OCI-LY7 (cell line): Measurements from ENCODE around the gene OR12D1. TPM values are rescaled to one million over a fixed set of nuclear protein-coding genes. Genes with fewer than 3 reads are reported as not detected.

Experiments used
- BruUV-seq: library from RNA; stranded (reverse); fragments of 400-500 nt; replicated peaks from 2 replicates; lab custom pipeline; 2021; lab: Mats Ljungman, UMichigan
- CTCF ChIA-PET: fragments of 300-600 bp; sonication (Branson Sonifier 250); formaldehyde crosslinking; loops from one replicate; lab custom pipeline; 2022; ENCODE audit warnings: antibody characterized with exemption; ENCODE audit not compliant: unreplicated experiment; lab: Charles Lee
- POLR2A ChIA-PET: fragments of 300-600 bp; sonication (Branson Sonifier 250); formaldehyde crosslinking; loops from one replicate; lab custom pipeline; 2022; ENCODE audit warnings: antibody characterized with exemption; lab: Charles Lee
- DNase-seq: peaks from one replicate; pipeline ENCODE4 v3.0.0-alpha.2; 2015; ENCODE audit warnings: low spot score
- H2AFZ ChIP-seq: fragments of 200-600 bp; sonication (generic), shearing (Covaris generic); 2 replicates; pipeline ENCODE4 v1.6.1; 2014; ENCODE audit warnings: mild to moderate bottlenecking, antibody characterized with exemption, low read length, moderate library complexity
- H3K27ac ChIP-seq: fragments of 200-600 bp; sonication (generic); 2 replicates; pipeline ENCODE4 v1.5.1; 2014; ENCODE audit warnings: mixed run types, low read depth, mild to moderate bottlenecking, moderate library complexity, low read length, inconsistent platforms; ENCODE audit not compliant: poor library complexity, severe bottlenecking
- H3K36me3 ChIP-seq: fragments of 200-600 bp; sonication (generic); 2 replicates; pipeline ENCODE4 v1.6.1; 2014; ENCODE audit warnings: mild to moderate bottlenecking, antibody characterized with exemption, low read length, moderate library complexity, mixed read lengths; ENCODE audit not compliant: insufficient read depth
- H3K4me1 ChIP-seq: fragments of 200-600 bp; sonication (generic); 2 replicates; pipeline ENCODE4 v1.5.1; 2014; ENCODE audit warnings: mild to moderate bottlenecking, low read length; ENCODE audit not compliant: insufficient read depth, poor library complexity, severe bottlenecking
- H3K4me2 ChIP-seq: fragments of 200-600 bp; sonication (generic); 2 replicates; pipeline ENCODE4 v1.6.1; 2014; ENCODE audit warnings: mild to moderate bottlenecking, low read length
- H3K4me3 ChIP-seq: fragments of 200-600 bp; sonication (generic); 2 replicates; pipeline ENCODE4 v1.5.1; 2014; ENCODE audit warnings: mild to moderate bottlenecking, low read depth, low read length; ENCODE audit not compliant: poor library complexity, severe bottlenecking
- H3K79me2 ChIP-seq: fragments of 200-600 bp; sonication (generic); 2 replicates; pipeline ENCODE4 v1.6.1; 2016; ENCODE audit warnings: low read depth, mild to moderate bottlenecking, low read length, moderate library complexity, mixed read lengths; ENCODE audit not compliant: insufficient read depth
- H3K9me2 ChIP-seq: fragments of 200-600 bp; sonication (generic); 2 replicates; pipeline ENCODE4 v1.6.1; 2016; ENCODE audit warnings: mild to moderate bottlenecking, low read length, mixed read lengths; ENCODE audit not compliant: insufficient read depth
- H3K9me3 ChIP-seq: fragments of 200-600 bp; sonication (generic); 2 replicates; pipeline ENCODE4 v1.6.1; 2014; ENCODE audit warnings: mild to moderate bottlenecking, mixed run types, low read length, mixed read lengths
- H4K20me1 ChIP-seq: fragments of 200-600 bp; sonication (generic); 2 replicates; pipeline ENCODE4 v1.6.1; 2014; ENCODE audit warnings: mild to moderate bottlenecking, antibody characterized with exemption, low read length, moderate library complexity, mixed read lengths; ENCODE audit not compliant: insufficient read depth
- EZH2phosphoT487 ChIP-seq: fragments of 200-600 bp; sonication (generic); IDR thresholded peaks from 2 replicates; pipeline ENCODE4 v1.6.1; 2018; ENCODE audit warnings: low read depth, borderline replicate concordance, mild to moderate bottlenecking, mixed run types, antibody characterized with exemption, low read length, moderate library complexity, mixed read lengths
- intact Hi-C: fragments of 100-400 bp; cut with micrococcal nuclease; formaldehyde crosslinking; loops from one replicate; pipeline ENCODE4 v1.10.0; 2022; ENCODE audit not compliant: unreplicated experiment
- total RNA-seq, 2 experiments: library from RNA; depleted of rRNA in 1 of 2; stranded (reverse); fragments of >200 nt in 1 of 2; shearing (Covaris generic) in 1 of 2; gene quantifications; 2 replicates each; pipeline ENCODE4 v1.2.3, GENCODE V29; 2014 to 2022
- TF ChIP-seq, protein P1 (sequence below): fragments of 200-600 bp; sonication (generic); conservative IDR thresholded peaks from 2 replicates; pipeline ENCODE4 v1.5.1; 2014; ENCODE audit warnings: mild to moderate bottlenecking, antibody characterized with exemption, low read length, moderate library complexity, mixed read lengths

OR12D1 gene
- total RNA-seq, 2 experiments from 2014 or later: not detected

DNA sequence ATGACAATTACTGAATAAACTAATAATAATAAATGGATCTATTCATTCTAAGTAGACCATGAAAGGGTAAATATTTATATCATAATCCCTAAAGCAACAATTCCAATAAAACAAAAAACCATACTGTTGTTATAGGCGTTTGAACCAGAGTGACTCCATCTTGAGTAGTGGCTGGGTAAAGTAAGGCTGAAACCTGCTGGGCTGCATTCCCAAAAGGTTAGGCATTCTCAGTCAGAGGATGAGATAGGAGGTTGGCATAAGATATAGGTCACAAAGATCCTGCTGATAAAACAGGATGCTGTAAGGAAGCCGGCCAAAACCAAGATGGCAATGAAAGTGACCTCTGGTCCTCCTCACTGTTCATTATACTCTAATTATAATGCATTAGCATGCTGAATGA is 50.6 kb downstream of the OR12D1 start:
- H3K4me2 ChIP-seq: no peak overlapping the region
- no peak overlapping the region for H2AFZ ChIP-seq
- TF ChIP-seq EZH2phosphoT487: no peak
- TF ChIP-seq, protein P1, sequence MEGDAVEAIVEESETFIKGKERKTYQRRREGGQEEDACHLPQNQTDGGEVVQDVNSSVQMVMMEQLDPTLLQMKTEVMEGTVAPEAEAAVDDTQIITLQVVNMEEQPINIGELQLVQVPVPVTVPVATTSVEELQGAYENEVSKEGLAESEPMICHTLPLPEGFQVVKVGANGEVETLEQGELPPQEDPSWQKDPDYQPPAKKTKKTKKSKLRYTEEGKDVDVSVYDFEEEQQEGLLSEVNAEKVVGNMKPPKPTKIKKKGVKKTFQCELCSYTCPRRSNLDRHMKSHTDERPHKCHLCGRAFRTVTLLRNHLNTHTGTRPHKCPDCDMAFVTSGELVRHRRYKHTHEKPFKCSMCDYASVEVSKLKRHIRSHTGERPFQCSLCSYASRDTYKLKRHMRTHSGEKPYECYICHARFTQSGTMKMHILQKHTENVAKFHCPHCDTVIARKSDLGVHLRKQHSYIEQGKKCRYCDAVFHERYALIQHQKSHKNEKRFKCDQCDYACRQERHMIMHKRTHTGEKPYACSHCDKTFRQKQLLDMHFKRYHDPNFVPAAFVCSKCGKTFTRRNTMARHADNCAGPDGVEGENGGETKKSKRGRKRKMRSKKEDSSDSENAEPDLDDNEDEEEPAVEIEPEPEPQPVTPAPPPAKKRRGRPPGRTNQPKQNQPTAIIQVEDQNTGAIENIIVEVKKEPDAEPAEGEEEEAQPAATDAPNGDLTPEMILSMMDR: no peak
- no peaks in the 10 kb centered on the region for H3K36me3 ChIP-seq
- H3K4me1 ChIP-seq: no peaks in the 10 kb centered on the region
- intact Hi-C loops: no loop called here
- no peaks in the 10 kb centered on the region for H3K9me2 ChIP-seq
- H3K9me3 ChIP-seq: no peaks in the 10 kb centered on the region
- no peak overlapping the region for H3K4me3 ChIP-seq
- ChIA-PET CTCF (no interaction called here), POLR2A (no interaction called here)
- H3K27ac ChIP-seq: no peak overlapping the region
- BruUV-seq: no TSS peak
- H3K79me2 ChIP-seq: no peaks in the 10 kb centered on the region
- no peak for DNase-seq
- H4K20me1 ChIP-seq: no peaks in the 10 kb centered on the region

DNA sequence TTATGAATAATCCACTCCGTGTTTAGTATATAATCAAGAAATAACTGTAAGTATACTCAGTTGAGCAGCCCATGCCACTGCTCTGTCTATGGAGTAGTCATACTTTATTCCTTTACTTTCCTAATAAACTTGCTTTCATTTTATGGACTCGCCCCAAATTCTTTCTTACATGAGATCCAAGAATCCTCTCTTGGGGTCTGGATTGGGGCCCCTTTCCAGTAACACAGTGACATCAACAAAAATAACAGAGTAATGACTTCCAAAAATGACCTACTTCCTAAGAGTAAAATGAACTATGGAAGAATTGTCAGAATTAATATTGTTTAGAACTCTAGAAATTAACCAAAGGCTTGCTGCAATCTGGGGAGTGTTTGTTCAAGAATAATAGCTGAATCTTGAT is 51.1 kb downstream of the OR12D1 start:
- TF ChIP-seq, protein P1: no peak
- TF ChIP-seq EZH2phosphoT487: no peak
- no peaks in the 10 kb centered on the region for H3K4me1 ChIP-seq
- H3K9me3 ChIP-seq: no peaks in the 10 kb centered on the region
- H3K9me2 ChIP-seq: no peaks in the 10 kb centered on the region
- POLR2A ChIA-PET: no interaction called here
- no TSS peak for BruUV-seq
- no peak overlapping the region for H3K27ac ChIP-seq
- no peaks in the 10 kb centered on the region for H3K79me2 ChIP-seq
- CTCF ChIA-PET: no interaction called here
- H2AFZ ChIP-seq: no peak overlapping the region
- H3K4me2 ChIP-seq: no peak overlapping the region
- no peak overlapping the region for H3K4me3 ChIP-seq
- H3K36me3 ChIP-seq: no peaks in the 10 kb centered on the region
- intact Hi-C loops: no loop called here
- no peak for DNase-seq
- H4K20me1 ChIP-seq: no peaks in the 10 kb centered on the region

DNA sequence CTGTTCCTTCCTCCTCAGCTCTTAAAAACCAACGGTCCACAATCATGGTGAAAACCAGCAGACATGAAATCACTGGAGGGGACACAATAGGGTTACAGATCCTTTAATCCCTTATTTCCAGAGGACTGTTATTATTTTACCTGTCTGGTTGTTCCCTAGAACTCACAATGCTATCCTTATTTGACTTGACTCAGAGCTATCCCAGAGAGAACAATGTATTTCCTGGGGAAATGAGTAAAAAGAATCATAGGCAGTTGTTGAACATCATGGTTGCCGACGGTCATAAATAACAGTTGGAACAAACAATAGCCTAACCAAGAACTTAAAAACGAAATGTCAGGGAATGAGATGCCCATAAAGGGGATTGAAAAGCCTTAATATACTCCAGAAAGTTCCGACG is 51.5 kb downstream of the OR12D1 start:
- CTCF ChIA-PET: no interaction called here
- intact Hi-C loops: no loop called here
- Histone ChIP-seq H3K4me3 (no peak overlapping the region), H3K36me3 (no peaks in the 10 kb centered on the region), H4K20me1 (no peaks in the 10 kb centered on the region), H3K79me2 (no peaks in the 10 kb centered on the region), H3K27ac (no peak overlapping the region), H3K9me2 (no peaks in the 10 kb centered on the region), H3K9me3 (no peaks in the 10 kb centered on the region), H3K4me2 (no peak overlapping the region), H3K4me1 (no peaks in the 10 kb centered on the region), H2AFZ (no peak overlapping the region)
- POLR2A ChIA-PET: no interaction called here
- no TSS peak for BruUV-seq
- DNase-seq: no peak
- no peak for TF ChIP-seq EZH2phosphoT487
- TF ChIP-seq, protein P1: no peak

Other genes with a start within 250 kb of the OR12D1 start
- not detected in 2 replicates for gene OR2J2, start 244.0 kb upstream of the OR12D1 start, total RNA-seq (2014; rRNA removed; shearing (Covaris generic))
- gene OR2J2, start 244.0 kb upstream of the OR12D1 start, total RNA-seq (2022): not detected in 2 replicates
- gene OR14J1, start 113.2 kb upstream of the OR12D1 start, total RNA-seq (2014; rRNA removed; shearing (Covaris generic)): not detected in 2 replicates
- not detected in 2 replicates for gene OR14J1, start 113.2 kb upstream of the OR12D1 start, total RNA-seq (2022)
- not detected in 2 replicates for gene OR5V1, start 46.1 kb upstream of the OR12D1 start, total RNA-seq (2014; rRNA removed; shearing (Covaris generic))
- not detected in 2 replicates for gene OR5V1, start 46.1 kb upstream of the OR12D1 start, total RNA-seq (2022)
- gene OR12D3, start 39.6 kb upstream of the OR12D1 start, total RNA-seq (2014; rRNA removed; shearing (Covaris generic)): not detected in 2 replicates
- not detected in 2 replicates for gene OR12D3, start 39.6 kb upstream of the OR12D1 start, total RNA-seq (2022)
- not detected in 2 replicates for gene OR12D2, start 19.3 kb upstream of the OR12D1 start, total RNA-seq (2014; rRNA removed; shearing (Covaris generic))
- not detected in 2 replicates for gene OR12D2, start 19.3 kb upstream of the OR12D1 start, total RNA-seq (2022)
- not detected in 2 replicates for gene OR10C1, start 24.4 kb downstream of the OR12D1 start, total RNA-seq (2014; rRNA removed; shearing (Covaris generic))
- not detected in 2 replicates for gene OR10C1, start 24.4 kb downstream of the OR12D1 start, total RNA-seq (2022)
- gene OR11A1, start 42.1 kb downstream of the OR12D1 start, total RNA-seq (2014; rRNA removed; shearing (Covaris generic)): not detected in 2 replicates
- not detected in 2 replicates for gene OR11A1, start 42.1 kb downstream of the OR12D1 start, total RNA-seq (2022)
- gene OR2H1, start 42.2 kb downstream of the OR12D1 start, total RNA-seq (2014; rRNA removed; shearing (Covaris generic)): not detected in 2 replicates
- gene OR2H1, start 42.2 kb downstream of the OR12D1 start, total RNA-seq (2022): not detected in 2 replicates
- not detected in 2 replicates for gene MAS1L, start 73.0 kb downstream of the OR12D1 start, total RNA-seq (2014; rRNA removed; shearing (Covaris generic))
- not detected in 2 replicates for gene MAS1L, start 73.0 kb downstream of the OR12D1 start, total RNA-seq (2022)
- not detected in 2 replicates for gene UBD, start 144.8 kb downstream of the OR12D1 start, total RNA-seq (2014; rRNA removed; shearing (Covaris generic))
- gene UBD, start 144.8 kb downstream of the OR12D1 start, total RNA-seq (2022): not detected in 2 replicates
- gene OR2H2, start 170.2 kb downstream of the OR12D1 start, total RNA-seq (2014; rRNA removed; shearing (Covaris generic)): not detected in 2 replicates
- not detected in 2 replicates for gene OR2H2, start 170.2 kb downstream of the OR12D1 start, total RNA-seq (2022)
- gene GABBR1, start 218.3 kb downstream of the OR12D1 start, total RNA-seq (2014; rRNA removed; shearing (Covaris generic)): 12.9 and 21.6 TPM in 2 replicates
- gene GABBR1, start 218.3 kb downstream of the OR12D1 start, total RNA-seq (2022): 33.6 and 37.1 TPM in 2 replicates
- gene MOG, start 242.2 kb downstream of the OR12D1 start, total RNA-seq (2014; rRNA removed; shearing (Covaris generic)): not detected in 2 replicates
- not detected in 2 replicates for gene MOG, start 242.2 kb downstream of the OR12D1 start, total RNA-seq (2022)